Middle frontal gyrus (tissue), 1 donor: ENCODE results near the gene SPATA12.
"Not testable (repeated sequence)": the region's sequence is repeated elsewhere in the genome, so short reads cannot be mapped to it uniquely, and the experiment has no call there.

Source experiments
- DNase-seq: peaks from one replicate; pipeline ENCODE4 v3.0.0-alpha.2; 2015; ENCODE audit warnings: low spot score; ENCODE audit errors: extremely low spot score

Gene SPATA12

GRCh38 chr3:57082481-57082880 is 22.0 kb downstream of the SPATA12 start:
- DNase-seq: no peak

GRCh38 chr3:57083266-57083995 is 23.0 kb downstream of the SPATA12 start:
- not testable (repeated sequence) for DNase-seq

GRCh38 chr3:57085211-57085610 is 24.7 kb downstream of the SPATA12 start:
- no peak for DNase-seq

- DNase-seq: no peak
Measured at GRCh38 chr3:57086201-57086600, 25.7 kb downstream of the SPATA12 start.

- no peak for DNase-seq
Measured at GRCh38 chr3:57087361-57088092, 27.1 kb downstream of the SPATA12 start.

GRCh38 chr3:57088503-57088902 is 28.0 kb downstream of the SPATA12 start:
- no peak for DNase-seq

- no peak for DNase-seq
Measured at GRCh38 chr3:57089043-57089442, 28.6 kb downstream of the SPATA12 start.

- no peak for DNase-seq
Measured at GRCh38 chr3:57091521-57092273, 31.2 kb downstream of the SPATA12 start.

GRCh38 chr3:57093489-57093888 is 33.0 kb downstream of the SPATA12 start:
- DNase-seq: no peak

- no peak for DNase-seq
Measured at GRCh38 chr3:57093971-57094535, 33.6 kb downstream of the SPATA12 start.

GRCh38 chr3:57094575-57094974 is 34.1 kb downstream of the SPATA12 start:
- no peak for DNase-seq

GRCh38 chr3:57095363-57095762 is 34.9 kb downstream of the SPATA12 start:
- no peak for DNase-seq

GRCh38 chr3:57097536-57097935 is 37.1 kb downstream of the SPATA12 start:
- no peak for DNase-seq

- DNase-seq: no peak
Measured at GRCh38 chr3:57098418-57099310, 38.2 kb downstream of the SPATA12 start.

GRCh38 chr3:57100046-57100695 is 39.7 kb downstream of the SPATA12 start:
- peak; percentile 78 for DNase-seq

- DNase-seq: no peak
Measured at GRCh38 chr3:57105585-57105984, 45.1 kb downstream of the SPATA12 start.

GRCh38 chr3:57108684-57109083 is 48.2 kb downstream of the SPATA12 start:
- DNase-seq: no peak

GRCh38 chr3:57109437-57110199 is 49.2 kb downstream of the SPATA12 start:
- DNase-seq: no peak

GRCh38 chr3:57110214-57110613 is 49.8 kb downstream of the SPATA12 start:
- no peak for DNase-seq
